Activated T-cell treated with anti-CD3 and anti-CD28 coated beads for 24 hours (primary cell): Measurements from ENCODE around the gene TTLL11.
"Not testable (repeated sequence)": the region's sequence is repeated elsewhere in the genome, so short reads cannot be mapped to it uniquely, and the experiment has no call there.

ENCODE experiments used
- DNase-seq: peaks from one replicate; pipeline ENCODE4 v3.0.0-alpha.2; 2020; ENCODE audit warnings: low read depth

TTLL11 gene

DNA sequence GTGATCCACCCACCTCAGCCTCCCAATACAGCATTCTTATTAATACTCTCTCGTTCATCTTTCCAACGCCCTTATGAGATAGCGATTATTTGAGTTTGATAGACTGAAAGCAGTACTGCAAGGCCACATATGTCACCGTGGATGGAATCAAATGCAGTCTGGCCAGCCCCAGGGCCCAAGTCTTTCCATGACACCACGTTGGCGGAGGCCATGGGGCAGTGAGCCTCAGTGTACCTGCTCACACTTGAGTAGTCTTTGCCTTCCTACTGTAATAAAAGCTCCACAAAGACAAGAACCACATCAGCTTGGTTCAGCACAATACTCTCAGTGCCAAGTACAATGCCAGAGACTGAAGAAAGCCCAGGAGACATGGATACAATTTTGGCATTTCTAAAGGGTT, 88.5 kb downstream of the TTLL11 start:
- no peak for DNase-seq

DNA sequence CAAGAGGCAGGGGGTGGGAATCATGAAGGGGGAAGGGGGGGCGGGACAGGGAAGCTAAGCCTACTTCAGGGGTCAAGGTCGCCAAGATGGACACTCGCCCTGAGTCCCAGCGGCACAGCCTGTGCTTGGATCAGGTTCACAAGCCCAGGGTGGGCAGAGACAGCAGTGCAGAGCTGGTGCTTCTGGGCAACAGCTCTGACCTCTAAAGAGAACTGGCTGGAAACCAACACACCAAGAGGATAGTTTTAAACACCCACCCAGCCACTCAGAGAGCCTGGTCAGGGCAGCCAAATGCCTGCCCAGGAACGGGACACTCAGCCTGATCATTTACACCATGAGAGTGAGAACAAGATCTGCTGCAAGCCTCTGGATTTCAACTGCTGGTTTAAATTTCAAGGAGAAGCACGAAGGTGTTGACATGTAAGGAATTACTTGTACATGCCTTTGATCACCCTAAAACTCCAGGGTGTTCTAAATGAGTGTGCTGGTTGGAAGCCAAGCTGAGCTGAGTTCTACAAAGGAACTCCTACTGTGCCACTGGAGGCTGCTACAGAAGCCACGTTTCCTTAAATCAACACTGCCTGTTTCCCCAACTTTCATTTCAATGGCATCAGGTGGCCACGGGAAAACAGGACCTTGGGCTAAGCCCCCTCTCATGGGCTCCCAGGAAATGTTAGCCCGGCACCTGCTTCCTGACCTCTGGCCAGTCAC, 91.5 kb downstream of the TTLL11 start:
- no peak for DNase-seq

DNA sequence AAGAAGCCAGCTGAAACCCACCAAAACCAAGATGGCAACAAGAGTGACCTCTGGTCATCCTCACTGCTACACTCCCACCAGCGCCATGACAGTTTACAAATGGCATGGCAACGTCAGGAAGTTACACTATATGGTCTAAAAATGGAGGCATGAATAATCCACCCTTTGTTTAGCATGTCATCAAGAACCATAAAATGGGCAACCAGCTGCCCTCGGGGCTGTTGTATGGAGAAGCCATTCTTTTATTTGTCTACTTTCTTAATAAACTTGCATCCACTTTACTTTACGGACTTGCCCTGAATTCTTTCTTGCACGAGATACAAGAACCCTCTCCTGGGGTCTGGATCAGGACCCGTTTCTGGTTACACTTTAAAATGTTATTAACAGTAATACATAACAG, 92.6 kb downstream of the TTLL11 start:
- not testable (repeated sequence) for DNase-seq

DNA sequence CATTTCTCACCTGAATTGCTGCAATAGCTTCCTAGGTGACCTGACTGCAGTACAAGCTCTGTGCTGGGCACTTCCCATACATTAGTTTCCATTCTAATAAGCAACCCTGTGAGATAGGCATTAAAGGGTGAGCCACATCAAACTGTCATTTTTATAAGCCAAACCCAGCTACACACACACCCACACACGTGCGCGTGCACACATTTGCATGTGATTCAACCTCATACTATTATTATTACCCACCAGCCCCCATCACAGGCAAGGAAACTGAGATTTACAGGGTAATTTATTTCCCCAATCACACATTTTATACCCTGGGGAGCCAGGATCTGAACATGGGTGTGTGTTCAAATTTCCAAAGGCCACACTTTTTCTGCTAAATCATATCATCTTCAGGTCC, 93.6 kb downstream of the TTLL11 start:
- DNase-seq, result no peak

DNA sequence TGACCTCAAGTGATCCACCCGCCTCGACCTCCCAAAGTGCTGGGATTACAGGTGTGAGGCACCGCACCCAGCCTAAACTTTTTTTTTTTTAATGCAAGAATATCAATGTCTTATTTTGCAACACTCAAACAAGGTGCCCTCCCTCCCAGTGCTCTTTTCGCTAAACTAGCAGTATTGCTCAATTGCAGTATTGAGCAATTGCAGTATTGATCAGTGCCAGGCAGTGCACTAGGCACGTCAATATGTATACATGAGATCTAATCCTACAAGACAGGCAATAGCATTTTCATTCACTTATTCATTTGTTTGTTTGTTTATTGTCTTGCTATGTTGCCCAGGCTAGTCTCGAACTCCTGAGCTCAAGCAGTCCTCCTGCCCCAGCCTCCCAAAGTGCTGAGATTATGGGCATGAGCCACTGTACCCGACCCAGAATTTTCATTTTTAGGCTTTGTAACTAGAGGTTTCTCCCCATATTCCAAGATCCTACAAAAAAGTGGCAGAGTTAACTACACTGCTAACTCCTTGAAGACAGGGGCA, 94.5 kb downstream of the TTLL11 start:
- no peak for DNase-seq

DNA sequence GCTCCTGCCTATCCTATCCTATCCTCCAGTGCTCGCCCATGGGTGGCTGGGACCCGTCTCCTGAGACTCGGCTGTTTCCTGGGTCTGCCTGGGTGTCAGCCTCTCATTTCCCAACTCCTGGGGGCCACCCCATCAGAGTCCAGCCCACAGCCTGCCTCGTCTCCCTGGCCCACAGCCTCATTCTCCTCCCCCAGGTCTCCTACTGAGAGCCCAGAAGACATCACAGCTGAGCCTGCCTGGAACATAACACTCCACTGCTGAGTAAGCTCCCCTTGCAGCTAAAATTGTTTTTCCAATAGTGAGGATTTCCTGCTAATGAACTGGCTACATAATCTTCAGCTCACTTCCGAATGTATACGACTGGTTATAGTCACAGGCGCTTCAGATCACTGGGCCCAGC, 95.3 kb downstream of the TTLL11 start:
- no peak for DNase-seq

DNA sequence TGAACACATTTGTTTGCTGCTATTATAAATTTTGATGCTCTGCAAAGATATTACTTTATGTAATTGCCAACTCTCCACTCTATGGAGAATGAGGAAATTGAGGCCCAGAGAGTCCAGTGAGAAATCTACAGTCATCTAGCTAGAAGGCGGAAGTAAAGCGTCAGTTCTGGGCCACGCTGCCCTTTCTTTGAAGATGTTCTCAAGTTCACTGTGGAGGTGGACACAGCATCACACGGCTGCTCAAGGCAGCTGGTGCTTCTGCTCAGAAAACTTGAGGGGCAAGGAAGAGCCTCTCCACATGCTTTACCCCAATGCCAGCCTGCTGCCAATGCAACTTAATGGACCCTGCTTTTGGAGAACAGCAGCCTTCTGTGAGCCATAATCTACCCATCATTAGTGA, 96.3 kb downstream of the TTLL11 start:
- no peak for DNase-seq

DNA sequence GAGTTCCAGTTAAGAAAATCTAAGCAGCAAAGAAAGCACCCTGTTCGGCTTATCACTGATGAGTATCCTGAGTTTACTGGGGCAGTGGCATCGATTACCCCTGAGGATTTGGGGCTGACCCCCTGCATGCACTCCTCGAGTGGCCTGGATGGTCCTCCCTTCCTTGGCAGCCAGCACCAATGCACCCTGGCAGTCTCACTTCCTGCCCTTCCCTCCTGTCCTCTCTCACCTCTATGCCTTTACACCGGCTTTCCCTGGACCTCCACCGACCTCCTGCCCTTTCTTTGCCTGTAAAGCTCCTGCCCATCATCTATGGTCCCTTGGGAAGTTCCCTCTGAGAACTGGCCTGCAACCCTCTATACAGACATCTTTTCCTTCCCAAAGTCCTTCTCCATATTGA, 97.1 kb downstream of the TTLL11 start:
- DNase-seq, result no peak

DNA sequence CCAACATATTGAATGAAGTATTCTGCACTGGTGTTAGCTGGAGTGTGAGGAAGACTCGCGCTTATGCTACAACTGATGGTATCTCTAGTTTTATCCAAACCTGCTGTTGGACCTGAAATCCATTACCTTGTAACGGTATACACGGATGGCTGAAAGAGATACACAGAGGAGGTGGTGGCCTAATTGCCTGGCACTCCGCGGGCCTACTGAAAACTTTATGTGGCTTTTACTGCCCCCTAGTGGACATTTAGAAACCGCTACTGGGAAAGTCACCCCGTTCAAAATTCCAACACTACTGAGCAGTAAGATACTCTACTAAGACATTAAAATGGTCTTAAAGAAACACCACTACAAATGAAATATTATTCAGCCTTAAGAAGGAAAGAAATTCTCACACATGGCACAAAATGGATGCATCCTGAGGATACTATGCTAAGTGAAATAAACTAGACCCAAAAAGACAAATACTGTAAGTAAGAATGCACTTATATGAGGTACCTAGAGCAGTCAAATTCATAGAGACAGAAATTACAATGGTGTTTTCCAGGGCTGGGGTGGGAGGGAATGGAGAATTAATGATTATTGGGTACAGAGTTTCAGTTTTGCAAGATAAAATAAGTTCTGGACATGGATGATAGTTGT, 100.4 kb downstream of the TTLL11 start:
- peak; percentile 26 for DNase-seq

DNA sequence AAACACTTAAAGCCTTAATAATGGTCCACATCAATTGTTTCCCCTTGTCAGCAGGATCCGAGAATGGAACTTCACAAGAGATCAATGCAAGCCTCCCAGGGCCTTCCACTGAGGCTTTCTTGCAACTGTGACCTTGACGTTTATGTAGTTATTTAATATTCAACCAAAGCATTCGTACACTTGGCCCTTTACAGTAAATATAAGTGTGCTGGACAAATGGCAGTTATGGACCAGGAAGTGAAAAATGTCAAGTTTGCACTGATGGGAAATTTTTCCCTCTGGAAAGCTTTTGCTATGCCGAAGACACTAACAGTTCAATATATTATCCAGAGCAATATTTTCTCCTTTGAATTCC, 101.8 kb downstream of the TTLL11 start:
- DNase-seq, result no peak

DNA sequence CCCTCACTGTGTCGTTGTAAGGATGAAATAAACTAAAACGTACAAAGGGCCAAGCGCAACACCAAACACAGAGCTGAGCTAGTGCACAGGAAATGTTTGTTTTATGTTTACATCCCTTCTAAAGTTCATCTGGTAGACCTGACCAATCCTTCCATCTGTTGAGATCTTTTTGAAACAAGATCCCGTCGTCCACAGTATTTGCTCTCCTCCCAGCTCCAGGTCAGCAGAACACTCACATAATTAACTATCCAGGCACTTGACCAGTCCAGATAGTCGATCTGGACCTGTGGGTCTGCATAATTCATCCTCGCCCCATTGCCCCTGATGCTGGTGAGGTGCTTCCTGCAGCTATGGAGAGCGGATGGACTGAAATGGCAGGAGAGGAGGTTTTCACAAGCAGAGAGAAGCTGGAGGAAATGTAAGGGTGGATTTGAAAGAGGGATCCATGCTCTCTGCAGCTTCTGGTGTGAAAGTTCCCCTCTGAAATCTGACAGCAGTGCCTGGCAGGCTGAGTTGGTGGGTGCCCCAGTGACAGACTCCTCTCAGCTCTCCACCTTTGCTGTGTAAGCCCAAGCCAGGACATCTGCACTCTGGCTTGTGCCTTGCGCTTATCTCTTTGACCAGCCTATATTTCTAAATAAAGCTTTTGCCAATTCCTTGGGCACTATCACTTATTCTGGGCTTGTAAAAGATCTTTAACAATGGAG, 102.4 kb downstream of the TTLL11 start:
- DNase-seq, result no peak

DNA sequence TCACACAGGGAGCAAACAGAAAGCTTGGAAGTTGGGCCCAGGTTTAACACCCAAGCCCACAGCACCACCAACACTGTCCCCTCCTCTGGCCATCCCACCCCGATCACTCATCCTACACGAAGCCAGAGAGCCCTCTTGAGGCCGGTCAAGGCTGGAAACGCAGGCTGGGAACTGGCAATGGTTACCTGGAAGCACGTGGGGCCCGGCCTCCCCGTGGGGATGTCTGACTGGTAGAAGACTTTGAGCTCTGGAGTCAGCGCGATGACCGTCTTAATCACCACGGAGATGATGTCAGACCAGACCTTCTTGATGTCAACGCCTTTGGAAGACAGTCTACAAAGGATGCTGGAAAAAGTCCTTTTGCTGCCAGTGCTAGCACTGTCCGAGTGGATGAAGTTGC, 104.1 kb downstream of the TTLL11 start:
- DNase-seq, result no peak

DNA sequence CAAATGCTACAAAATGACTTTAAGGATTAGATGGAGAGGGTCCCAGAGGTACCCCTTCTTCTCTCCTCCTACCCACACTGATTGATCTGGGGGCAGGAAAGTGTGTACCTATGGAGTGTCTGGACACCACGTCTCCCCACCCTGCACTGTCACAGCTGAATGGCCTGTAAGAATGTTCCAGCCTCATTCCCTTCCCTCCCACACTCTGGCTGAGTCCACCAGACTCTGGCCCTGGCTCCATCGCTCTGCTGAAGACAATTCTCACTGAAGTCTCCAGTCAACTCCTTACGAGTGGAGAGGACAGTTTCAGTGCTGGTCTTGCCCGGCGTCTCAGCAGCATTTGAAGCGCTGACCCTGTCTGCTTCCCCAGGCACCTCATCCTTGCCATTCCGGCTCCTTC, 105.8 kb downstream of the TTLL11 start:
- no peak for DNase-seq

DNA sequence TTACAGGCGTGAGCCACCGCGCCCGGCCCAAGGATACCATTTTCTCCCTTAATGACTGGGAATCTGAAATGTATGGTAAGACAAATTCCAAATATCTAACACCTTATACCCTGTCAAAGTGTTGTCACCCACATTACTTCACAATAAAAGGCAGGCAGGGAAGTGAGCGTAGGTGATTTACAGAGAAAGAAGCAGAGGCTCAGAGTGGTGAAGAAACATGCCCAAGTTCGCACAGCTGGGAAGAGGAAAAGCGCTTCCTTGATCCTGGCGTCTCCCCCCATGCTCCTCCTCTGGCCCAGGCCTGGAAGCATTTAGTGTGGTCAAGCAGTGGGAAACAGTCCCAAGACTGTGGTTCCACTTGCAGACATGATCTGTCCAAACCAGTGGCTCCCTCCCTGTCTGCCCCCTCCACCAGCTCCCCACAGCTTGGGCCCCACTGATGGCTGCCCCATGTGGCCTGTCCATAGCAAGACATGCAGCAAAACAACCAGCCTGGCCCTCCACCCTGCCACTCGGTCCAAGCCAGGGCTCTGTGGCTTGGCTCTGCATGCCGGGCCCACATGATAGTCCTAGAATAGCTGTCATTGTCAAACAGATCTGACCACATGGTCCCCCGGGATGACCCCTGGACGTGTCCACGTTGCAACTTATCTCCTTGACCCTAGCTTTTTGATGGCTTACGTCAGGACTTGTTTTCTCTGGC, 107.2 kb downstream of the TTLL11 start:
- no peak for DNase-seq

DNA sequence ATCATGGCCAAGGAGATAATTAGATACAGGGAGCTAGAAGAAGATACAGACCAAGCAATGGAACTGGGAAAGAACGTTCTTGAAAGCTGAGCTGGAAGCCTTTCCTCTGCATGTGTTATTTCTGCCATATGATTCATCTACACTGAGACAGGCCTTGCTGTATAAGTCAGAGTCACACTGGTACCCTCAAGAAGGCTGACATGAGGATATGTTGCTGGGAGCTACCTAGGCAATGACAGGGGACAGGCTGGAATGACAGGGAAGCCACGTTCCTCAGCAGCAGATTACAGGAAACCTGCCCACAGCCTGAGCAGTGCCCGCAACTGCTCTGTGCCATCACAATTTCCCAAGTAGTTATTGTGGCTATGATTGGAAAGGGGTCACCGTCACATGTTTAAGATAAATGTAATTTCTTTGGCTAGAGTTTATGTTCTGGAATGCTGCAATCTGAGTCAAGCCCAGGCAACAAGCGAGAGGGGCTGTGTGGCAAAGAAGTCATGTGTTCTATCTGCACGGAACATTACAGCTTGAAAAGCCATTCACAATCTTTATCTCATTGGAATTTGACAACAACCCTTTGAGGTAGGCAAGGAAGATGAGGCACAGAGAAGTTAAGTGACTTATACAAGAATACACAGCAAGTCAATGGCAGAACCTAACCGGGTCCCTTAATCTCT, 108.2 kb downstream of the TTLL11 start:
- DNase-seq, result no peak

DNA sequence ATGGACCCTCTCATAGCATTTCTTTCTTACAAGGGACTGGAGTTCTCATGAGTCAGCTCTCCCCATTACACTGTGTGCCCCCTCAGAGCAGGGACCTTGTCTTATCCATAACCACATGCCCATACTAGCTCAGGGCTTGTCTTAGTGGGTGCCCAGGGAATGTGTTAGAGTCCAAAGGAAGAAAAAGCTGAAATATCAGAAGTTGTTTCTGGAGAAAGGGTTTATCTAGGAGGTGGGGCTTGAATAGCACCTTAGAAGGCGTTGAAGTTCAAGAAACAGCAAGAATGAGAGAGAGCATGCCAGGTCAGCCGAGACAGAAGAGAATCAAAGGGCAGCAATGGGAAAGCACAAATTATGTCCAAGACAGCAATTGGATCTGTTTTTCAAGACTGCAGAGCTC, 109.4 kb downstream of the TTLL11 start:
- no peak for DNase-seq

DNA sequence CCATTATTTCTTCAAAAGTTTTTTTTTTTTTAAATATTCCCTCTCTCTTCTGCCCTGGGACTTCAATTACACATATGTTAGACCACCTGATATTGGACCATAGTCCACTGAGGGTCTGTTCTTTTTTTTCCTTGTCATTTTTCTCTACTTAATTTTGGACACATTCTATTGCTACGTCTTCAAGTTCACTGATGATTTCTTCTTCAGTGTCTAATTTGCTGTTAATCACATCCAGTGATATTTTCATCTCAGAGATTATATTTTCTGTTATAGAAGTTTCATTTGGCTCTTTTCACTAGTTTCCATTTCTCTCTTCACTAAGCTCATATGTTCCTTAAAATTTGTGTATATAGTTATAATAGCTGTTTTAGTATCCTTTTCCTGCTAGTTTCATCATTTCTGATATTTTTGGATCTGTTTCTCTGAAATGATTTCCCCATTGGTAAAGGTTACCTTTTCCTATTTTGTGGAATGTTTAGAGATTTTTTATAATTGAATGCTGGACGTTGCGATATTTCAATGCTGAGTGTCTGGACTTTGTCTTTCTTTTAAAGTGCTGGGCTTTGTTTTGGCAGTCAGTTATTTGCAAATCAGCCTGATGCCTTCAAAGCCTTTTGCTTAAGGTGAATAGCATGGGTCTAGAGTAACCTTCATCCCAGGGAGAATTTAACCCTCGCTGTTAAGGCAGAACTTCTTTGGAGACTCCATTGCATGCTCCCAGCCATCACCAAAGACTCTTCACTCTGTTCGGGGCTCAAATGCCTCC, 111.8 kb downstream of the TTLL11 start:
- DNase-seq, result no peak

DNA sequence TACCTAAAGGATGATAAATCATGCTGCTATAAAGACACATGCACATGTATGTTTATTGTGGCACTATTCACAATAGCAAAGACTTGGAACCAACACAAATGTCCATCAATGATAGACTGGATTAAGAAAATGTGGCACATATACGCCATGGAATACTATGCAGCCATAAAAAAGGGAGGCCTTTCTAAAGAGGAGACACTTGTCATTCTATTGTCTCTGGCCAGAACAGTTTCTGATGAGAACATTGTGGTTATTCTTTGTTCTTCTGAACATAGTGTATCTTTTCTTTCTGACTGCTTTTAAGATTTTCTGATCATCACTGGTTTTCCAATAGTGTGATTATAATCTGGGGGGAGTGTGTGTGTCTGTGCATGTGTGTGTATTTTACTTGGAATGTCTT, 112.4 kb downstream of the TTLL11 start:
- DNase-seq, result not testable (repeated sequence)

DNA sequence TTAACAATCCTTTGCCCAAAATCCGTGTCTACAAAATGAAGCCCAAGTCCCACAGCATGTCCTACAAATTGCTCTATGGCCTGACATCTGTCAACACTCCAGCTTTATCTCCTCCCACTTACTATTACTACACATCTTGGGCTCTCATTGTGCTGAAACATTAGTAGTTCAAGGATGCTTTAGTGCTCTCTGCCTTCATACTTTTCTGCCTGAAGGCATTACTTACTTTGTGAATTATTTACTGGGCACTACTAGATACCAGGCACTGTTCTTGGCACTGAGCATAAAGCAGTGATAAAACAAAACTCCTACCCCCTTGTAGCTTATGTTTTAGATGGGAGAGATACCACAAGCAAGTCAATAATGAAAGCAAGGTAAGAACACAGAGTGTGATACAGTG, 113.4 kb downstream of the TTLL11 start:
- no peak for DNase-seq

DNA sequence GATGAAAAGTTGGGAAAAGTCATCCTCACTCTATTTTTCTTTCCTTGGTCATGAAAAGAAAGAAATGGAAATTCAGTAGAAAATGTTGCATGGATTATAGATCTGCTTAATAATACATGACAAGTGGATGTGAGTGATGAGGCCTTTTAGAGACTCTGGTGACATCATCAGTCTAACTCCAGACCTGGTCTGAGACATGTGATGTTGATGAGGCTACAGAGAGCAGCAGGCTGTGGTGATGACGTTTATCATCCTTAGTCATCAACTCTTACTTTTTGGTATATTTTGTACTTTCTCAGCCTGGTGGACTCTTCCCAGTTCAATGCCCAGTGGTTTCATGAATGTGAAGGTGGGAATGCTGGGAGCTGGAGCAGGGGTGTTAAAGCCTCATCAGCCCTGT, 116.4 kb downstream of the TTLL11 start:
- no peak for DNase-seq

DNA sequence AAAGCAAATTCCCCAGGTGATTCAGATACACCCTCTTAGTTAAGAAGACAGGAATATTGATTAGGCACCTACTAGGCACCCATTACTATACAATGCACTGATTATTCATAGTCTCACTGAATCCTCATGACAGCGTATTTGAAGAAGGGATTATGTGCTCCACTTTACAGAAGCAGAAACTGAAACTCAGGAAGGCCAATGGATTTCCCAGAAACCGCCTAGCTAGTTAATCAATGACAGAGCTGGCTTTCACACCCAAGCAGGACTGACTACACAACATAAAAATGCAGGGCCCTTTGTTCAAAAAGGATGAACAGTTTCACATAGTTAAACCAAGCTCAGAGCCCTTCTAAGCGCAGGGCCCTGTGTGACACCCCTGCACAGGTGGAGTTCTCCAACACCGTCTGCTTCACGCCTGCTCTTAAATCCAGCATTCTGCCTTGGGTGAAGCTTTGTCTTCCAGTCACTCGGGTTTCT, 117.3 kb downstream of the TTLL11 start:
- DNase-seq, result no peak
